ENCODE results near the gene COX7A2L.
"Not testable (repeated sequence)": the region's sequence is repeated elsewhere in the genome, so short reads cannot be mapped to it uniquely, and the experiment has no call there.

The COX7A2L gene

GRCh38 chr2:42366411-42366810 is 5.4 kb upstream of the COX7A2L start:
- no peak for DNase-seq

DNA sequence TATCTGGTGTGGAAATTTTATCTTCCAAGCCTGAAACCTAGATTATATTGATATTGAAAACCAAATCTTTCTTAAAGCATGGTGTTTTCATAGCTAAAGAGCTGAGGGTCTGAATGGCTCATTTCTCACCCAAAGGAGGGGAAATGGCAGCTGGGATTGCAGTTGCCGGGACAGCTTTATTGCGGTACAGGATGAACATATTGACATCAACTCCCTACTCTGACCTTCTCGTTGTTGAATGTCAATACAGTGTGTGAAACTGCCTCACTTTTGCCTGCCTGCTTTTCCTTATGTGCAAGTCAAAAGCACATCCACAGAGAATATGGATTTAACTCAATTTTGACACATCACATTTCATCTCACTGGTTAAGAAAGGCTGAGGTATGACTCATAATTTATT is 3.6 kb upstream of the COX7A2L start:
- no peak for DNase-seq

DNA sequence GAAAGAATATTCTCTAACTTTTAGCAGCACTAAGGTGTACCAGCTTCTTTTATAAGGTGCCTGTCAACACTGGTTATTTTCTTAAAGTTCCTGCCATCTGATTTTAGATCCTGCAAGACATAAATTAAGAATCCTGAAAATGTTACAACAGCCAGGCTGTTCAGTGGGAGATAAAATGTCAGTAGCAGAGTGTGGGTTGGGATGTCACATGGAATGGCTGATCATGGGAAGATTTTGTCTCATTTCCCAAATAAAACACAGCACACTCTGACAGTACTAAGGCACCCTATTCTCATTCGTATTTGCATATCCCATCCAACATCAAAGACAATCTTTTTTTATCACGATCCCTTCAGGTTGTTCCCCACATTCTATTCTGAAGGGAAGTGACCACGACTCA is 2.4 kb upstream of the COX7A2L start:
- no peak for DNase-seq

GRCh38 chr2:42361728-42362283 is 789 bp upstream of the COX7A2L start:
- no peak for DNase-seq

DNA sequence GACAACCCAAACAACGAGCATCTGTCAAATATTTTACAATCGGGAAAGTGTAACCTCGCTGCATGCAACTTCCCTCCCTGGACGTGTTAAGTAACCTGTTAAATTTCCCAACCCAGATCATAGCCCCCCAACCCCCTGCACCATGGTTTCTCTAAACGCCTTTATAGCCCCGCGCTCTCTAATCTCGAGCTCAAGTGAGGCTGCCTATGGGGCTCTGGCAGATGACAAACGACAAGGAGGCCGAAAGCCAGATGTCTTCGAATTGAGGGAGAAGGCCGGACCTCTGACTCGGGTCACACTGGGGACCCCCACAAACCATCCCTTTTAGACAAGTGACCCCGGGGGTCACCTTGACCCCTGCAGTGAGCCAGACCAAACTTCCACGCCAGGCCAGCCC is 526 bp downstream of the COX7A2L start:
- DNase-seq, result peak; percentile 42

GRCh38 chr2:42359965-42360483 is 993 bp downstream of the COX7A2L start:
- DNase-seq, result peak; percentile 56

DNA sequence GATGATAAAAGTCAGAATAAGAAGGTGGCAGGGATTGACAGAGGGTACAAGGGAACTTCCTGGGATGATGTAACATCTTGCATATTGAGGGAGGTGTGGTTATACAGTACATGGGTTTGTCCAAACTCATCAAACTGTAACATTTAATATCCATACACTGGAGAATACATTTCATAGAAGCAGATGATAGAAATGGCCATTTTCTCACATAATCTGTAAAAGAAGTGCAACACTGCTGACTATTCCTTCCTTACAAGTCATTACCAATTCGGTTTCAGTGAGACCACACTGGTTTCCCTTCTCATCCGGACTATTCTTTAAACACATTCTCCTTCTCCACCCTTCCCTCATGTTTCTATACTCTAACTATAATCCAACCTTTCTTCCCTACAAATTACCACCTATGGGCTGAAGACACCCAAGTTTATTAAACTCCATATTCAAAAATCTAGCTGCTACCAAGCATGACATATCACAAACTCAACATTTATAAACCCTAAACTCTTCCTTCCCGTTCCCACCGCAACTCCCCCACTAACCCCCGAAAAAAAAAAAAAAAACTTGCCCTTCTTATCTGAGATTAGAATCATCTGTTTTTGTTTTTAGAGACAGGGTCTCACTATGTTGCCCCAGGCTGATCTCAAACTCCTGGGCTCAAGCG is 1.6 kb downstream of the COX7A2L start:
- DNase-seq, result no peak

GRCh38 chr2:42353792-42354429 is 7.1 kb downstream of the COX7A2L start:
- DNase-seq, result no peak

DNA sequence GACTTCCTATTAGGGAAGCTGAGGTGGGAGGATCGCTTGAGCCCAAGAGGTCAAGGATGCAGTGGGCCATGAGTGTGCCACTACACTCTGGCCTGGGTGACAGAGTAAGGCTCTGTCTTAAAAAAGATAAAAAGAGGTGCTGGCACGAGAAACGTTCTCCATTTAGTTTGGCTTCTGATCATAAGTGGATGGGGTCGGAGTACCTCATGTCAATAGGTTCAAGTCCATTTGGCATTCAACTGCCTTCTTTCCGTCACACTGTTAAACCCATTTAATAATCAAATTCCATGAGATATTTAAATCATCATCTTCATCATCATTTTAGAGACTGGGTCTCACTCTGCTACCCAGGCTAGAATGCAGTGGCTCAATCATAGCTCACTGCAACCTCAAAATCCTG is 9.2 kb downstream of the COX7A2L start:
- no peak for DNase-seq

- no peak for DNase-seq
Measured at GRCh38 chr2:42350434-42351063, 10.5 kb downstream of the COX7A2L start.

DNA sequence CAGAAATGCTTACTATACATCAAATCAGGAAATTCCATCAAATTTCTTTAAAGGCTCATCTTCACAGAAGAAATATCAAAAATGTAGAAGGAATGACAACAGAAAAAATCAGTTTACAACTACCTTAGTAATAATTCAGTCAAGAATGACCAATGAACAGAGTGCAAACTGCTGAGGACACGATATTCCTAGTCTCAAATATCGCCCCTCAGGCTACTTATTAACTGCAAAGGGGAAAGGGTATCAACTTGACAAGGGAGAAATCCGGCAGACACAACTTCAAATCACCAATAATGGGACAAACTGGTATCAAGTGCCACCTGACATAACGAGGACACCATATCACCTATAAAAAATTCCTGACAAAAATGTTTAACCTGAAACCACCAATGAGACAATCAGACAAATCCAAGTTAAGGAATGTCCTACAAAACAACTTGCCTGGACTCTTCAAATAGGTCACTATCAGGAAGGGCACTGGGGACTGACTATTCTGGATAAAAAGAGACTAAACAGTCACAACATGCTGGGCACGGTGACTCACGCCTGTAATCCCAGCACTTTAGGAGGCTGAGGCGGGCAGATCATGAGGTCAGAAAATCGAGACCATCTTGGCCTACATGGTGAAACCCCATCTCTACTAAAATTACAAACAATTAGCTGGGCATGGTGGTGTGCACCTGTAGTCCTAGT is 12.8 kb downstream of the COX7A2L start:
- no peak for DNase-seq

- DNase-seq, result not testable (repeated sequence)
Measured at GRCh38 chr2:42347518-42347917, 13.5 kb downstream of the COX7A2L start.

GRCh38 chr2:42346856-42347255 is 14.2 kb downstream of the COX7A2L start:
- DNase-seq, result not testable (repeated sequence)

DNA sequence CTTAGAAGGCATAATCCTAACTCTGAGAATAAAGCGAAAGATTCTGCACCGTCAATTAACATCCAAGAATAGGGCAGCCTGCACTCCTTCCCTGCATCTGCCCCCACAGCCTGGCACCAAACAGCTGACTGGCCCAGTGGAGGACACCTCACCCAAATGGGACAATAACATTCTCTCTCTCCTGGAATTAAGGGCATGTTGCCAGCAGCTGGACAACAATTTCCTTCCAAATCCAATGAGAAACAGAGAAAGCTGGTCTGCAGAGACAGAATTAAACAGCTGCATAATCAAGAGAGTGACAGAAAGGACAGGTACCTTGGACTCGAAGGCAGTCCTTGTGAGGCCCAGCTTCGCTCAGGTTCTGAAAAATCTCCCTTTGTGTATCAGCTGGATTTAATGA is 15.0 kb downstream of the COX7A2L start:
- DNase-seq, result no peak

- DNase-seq, result no peak
Measured at GRCh38 chr2:42342795-42343241, 18.2 kb downstream of the COX7A2L start.

- no peak for DNase-seq
Measured at GRCh38 chr2:42342061-42342794, 18.8 kb downstream of the COX7A2L start.

DNA sequence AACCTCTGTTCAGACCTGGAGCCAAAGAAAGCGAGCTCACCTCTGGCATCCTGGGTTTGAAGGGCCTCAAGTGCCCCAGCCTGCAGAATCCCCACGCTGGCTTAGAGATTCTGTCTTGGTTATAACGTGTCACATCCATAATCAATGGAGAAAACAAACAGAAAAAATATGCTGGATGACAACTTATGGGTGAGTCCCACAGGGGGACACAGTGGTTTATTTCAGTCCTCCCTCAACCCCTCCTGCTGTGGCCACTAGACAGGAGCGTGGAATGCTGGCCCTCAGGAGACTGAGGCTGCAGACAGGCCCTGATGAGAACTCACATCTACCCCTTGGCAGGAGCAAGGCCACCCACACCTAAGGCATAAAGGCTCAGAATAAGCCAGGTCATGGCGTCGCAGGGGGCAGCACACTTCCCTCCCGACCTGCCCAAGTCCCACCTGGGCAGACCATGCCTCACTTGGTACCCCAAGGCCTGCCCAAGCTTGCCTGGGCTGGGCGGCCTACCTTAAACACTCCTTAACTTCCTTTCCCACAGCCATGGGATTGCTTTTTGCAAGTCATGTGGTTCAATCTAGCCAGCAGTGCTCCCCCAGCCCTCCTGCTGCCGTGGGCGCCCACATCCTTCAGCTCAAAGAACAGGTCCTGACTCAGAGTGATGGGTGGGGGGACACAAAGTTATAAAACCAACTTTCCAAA is 19.9 kb downstream of the COX7A2L start:
- no peak for DNase-seq

DNA sequence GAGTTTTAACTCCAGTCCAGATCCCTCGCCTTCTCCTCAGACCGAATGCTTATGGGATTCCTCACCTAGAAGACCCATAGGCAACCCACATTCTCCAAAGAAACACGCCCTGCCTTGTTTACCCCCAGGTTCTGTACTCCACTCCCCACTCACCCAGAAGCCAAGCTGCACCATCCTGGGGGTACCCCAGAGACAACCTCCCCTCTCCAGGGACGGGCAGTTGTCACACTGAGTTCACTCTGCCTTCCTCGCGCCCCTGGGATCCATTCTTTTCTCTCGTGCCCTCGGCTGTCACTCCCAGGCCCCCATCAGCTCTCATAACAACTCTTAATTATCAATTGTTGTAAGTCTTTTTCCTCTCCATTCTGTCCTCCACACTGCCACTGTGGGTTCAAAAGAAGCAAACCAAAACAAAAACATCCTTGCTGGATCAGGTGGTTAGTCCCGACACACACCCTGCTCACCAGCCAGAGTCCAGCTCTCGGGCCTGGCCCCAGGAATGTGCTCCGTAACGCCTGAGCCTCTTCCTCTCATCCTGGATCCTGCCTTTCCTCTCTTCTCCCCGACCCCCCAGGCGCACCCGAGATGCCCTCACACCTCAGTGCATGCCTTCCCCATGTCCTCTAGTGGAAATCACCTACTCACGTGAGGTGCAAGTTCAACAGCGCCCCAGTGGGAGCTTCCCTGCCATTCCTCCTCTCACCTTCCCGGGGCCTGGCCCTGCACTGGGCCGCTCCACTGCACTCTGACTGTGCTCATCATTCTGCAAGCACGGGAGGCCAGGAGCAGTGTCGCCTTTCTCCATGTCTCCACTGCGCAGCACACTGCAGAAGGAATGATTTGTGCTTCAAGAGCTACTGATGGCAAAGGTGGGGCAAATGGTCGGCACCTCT is 20.7 kb downstream of the COX7A2L start:
- DNase-seq, result no peak

GRCh38 chr2:42339191-42339912 is 21.7 kb downstream of the COX7A2L start:
- peak; percentile 49 for DNase-seq

Measured in NCI-H82 (cell line).